ENCODE measurements around the gene URAD. TPM values are rescaled to one million over a fixed set of nuclear protein-coding genes. Genes with fewer than 3 reads are reported as not detected.
A peak's percentile ranks its signal among the peaks of the same experiment; 100 is the strongest.

Gene URAD
- total RNA-seq, 6 experiments from 2014 or later = not detected

GRCh38 chr13:27954406-27954851 is 34.1 kb downstream of the URAD start:
- peaks cover 34% of the 10 kb centered on the region for H3K27me3 Mint-ChIP-seq (ENCODE audit: insufficient read depth)

GRCh38 chr13:27953676-27954405 is 34.7 kb downstream of the URAD start:
- peak; percentile 95 for TF ChIP-seq CTCF (IDR thresholded peaks at IDR 0.05)
- peak; percentile 50 for DNase-seq
- Mint-ChIP-seq H3K27ac (peak overlapping the region; percentile 67), H3K9me3 (no peaks in the 10 kb centered on the region), H3K4me1 (ENCODE audit: low read depth) (peaks cover 7% of the 10 kb centered on the region), H3K4me3 (peak overlapping the region; percentile 88), H3K27me3 (ENCODE audit: insufficient read depth) (peaks cover 34% of the 10 kb centered on the region), H3K36me3 (ENCODE audit: low read depth) (no peaks in the 10 kb centered on the region)

More at GRCh38 chr13:27954406-27954851, 34.1 kb downstream of the URAD start:
- Mint-ChIP-seq H3K36me3 (ENCODE audit: low read depth) (no peaks in the 10 kb centered on the region), H3K9me3 (no peaks in the 10 kb centered on the region), H3K27ac (no peak overlapping the region), H3K4me1 (ENCODE audit: low read depth) (peaks cover 7% of the 10 kb centered on the region), H3K4me3 (peak overlapping the region; percentile 88)
- DNase-seq = no peak
- TF ChIP-seq CTCF (IDR thresholded peaks at IDR 0.05) = no peak

- DNase-seq = no peak
- Mint-ChIP-seq H3K4me1 (ENCODE audit: low read depth) (peaks cover 7% of the 10 kb centered on the region), H3K27me3 (ENCODE audit: insufficient read depth) (peaks cover 33% of the 10 kb centered on the region), H3K27ac (no peak overlapping the region; the same call in 1 of the 2 replicates), H3K36me3 (ENCODE audit: low read depth) (no peaks in the 10 kb centered on the region), H3K4me3 (peak overlapping the region; percentile 72), H3K9me3 (no peaks in the 10 kb centered on the region)
- no peak for TF ChIP-seq CTCF (IDR thresholded peaks at IDR 0.05)
These were observed 35.4 kb downstream of the URAD start for GRCh38 chr13:27952876-27953675.

- DNase-seq = no peak
- Mint-ChIP-seq H3K27ac (no peak overlapping the region), H3K9me3 (peaks cover 15% of the 10 kb centered on the region), H3K36me3 (ENCODE audit: low read depth) (no peaks in the 10 kb centered on the region), H3K4me3 (no peak overlapping the region), H3K27me3 (ENCODE audit: insufficient read depth) (peaks cover 24% of the 10 kb centered on the region), H3K4me1 (ENCODE audit: low read depth) (no peaks in the 10 kb centered on the region)
- TF ChIP-seq CTCF (IDR thresholded peaks at IDR 0.05) = no peak
These were observed 45.5 kb downstream of the URAD start for GRCh38 chr13:27942972-27943371.

GRCh38 chr13:27933580-27934328 is 54.7 kb downstream of the URAD start:
- Mint-ChIP-seq H3K27me3 (ENCODE audit: insufficient read depth) (peaks cover 32% of the 10 kb centered on the region), H3K36me3 (ENCODE audit: low read depth) (no peaks in the 10 kb centered on the region), H3K27ac (no peak overlapping the region), H3K9me3 (no peaks in the 10 kb centered on the region), H3K4me1 (ENCODE audit: low read depth) (no peaks in the 10 kb centered on the region), H3K4me3 (no peak overlapping the region)
- DNase-seq = no peak
- no peak for TF ChIP-seq CTCF (IDR thresholded peaks at IDR 0.05)

All from HFFc6 (cell line).